BLaER1 treated with 17β-estradiol and CSF1 and Interleukin-3, amounts not matched to agents 10 nM and 100 nM (cell line): ENCODE measurements around the gene HOXA5.

Experiments used
- H3K27ac ChIP-seq, 11 experiments: shearing (Covaris generic); formaldehyde crosslinking; 2 replicates each; pipeline ENCODE4 v1.8.1; 2022
- H3K27me3 ChIP-seq, 11 experiments: shearing (Covaris generic); formaldehyde crosslinking; 2 replicates each; pipeline ENCODE4 v1.8.1; 2022
- H3K36me3 ChIP-seq, 11 experiments: shearing (Covaris generic); formaldehyde crosslinking; 2 replicates each; pipeline ENCODE4 v1.8.1; 2022
- H3K4me1 ChIP-seq, 10 experiments: shearing (Covaris generic); formaldehyde crosslinking; 2 replicates each; pipeline ENCODE4 v1.8.1; 2022
- H3K4me2 ChIP-seq, 11 experiments: shearing (Covaris generic); formaldehyde crosslinking; 2 replicates each; pipeline ENCODE4 v1.8.1; 2022
- H3K4me3 ChIP-seq, 10 experiments: shearing (Covaris generic); formaldehyde crosslinking; 2 replicates each; pipeline ENCODE4 v1.8.1; 2022
- H3K9ac ChIP-seq, 11 experiments: shearing (Covaris generic); formaldehyde crosslinking; 2 replicates each; pipeline ENCODE4 v1.8.1; 2022
- H3K9me3 ChIP-seq, 11 experiments: shearing (Covaris generic); formaldehyde crosslinking; replicated peaks in 1 of 11; 2 replicates each; pipeline ENCODE4 v1.8.1; 2022
- H4K20me1 ChIP-seq, 11 experiments: shearing (Covaris generic); formaldehyde crosslinking; 2 replicates each; pipeline ENCODE4 v1.8.1; 2022
- Cebpa-rat ChIP-seq, 11 experiments: shearing (Covaris generic); IDR thresholded peaks; 2 replicates each; pipeline ENCODE4 v1.8.1; 2022

Gene HOXA5

GRCh38 chr7:27178366-27178765 is 34.9 kb upstream of the HOXA5 start:
- Histone ChIP-seq H3K9me3 (peaks cover 12 to 31% (median 18%) of the 10 kb centered on the region in 11 experiments), H3K9ac (no peak overlapping the region), H3K4me3 (no peak overlapping the region), H4K20me1 (peaks cover 0 to 58% (median 41%) of the 10 kb centered on the region in 11 experiments; a peak in 18 of 22 replicates), H3K4me1 (peaks cover 0 to 3% (median 0%) of the 10 kb centered on the region in 10 experiments; a peak in 4 of 20 replicates), H3K4me2 (no peak overlapping the region), H3K27me3 (peaks cover 100% of the 10 kb centered on the region in 11 experiments), H3K27ac (no peak overlapping the region), H3K36me3 (no peaks in the 10 kb centered on the region)
- no peak for TF ChIP-seq Cebpa-rat (IDR thresholded peaks at IDR 0.05)

DNA sequence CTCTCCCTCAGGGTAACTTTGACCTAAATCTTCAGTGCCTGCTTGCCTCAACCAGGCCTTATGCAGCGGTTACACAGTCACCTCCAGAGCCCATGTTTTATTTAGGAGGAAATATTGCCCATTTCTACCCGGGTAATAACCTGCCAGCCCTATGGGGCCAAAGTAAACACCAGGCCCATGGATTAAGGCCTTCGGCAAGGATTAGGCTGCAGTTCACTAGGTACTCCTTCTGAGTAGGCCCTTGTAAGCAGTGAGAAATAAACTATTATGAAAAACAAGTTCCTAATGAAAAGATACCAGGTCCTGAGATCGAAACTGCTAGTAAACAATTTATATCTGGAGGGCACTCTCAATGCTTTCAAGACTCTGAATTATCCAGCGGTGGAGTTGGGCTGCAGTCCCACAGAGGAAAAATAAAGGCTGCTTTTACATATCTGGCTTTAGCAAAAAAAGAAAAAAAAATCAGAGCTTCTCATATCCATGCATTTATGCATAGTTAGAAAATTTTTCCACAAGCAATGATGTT is 34.4 kb upstream of the HOXA5 start:
- H3K27me3 ChIP-seq, result peaks cover 100% of the 10 kb centered on the region in 11 experiments
- H3K4me1 ChIP-seq, result peaks cover 0 to 7% (median 0%) of the 10 kb centered on the region in 10 experiments; a peak in 3 of 20 replicates
- H3K9ac ChIP-seq, result no peak overlapping the region
- peaks cover 17 to 36% (median 23%) of the 10 kb centered on the region in 11 experiments for H3K9me3 ChIP-seq
- no peaks in the 10 kb centered on the region for H3K36me3 ChIP-seq
- TF ChIP-seq Cebpa-rat (IDR thresholded peaks at IDR 0.05), result no peak
- H3K27ac ChIP-seq, result no peak overlapping the region
- no peak overlapping the region for H3K4me3 ChIP-seq
- no peak overlapping the region for H3K4me2 ChIP-seq
- peaks cover 0 to 58% (median 41%) of the 10 kb centered on the region in 11 experiments; a peak in 17 of 22 replicates for H4K20me1 ChIP-seq

GRCh38 chr7:27176962-27177794 is 33.7 kb upstream of the HOXA5 start:
- Histone ChIP-seq H3K4me3 (no peak overlapping the region), H3K27ac (no peak overlapping the region), H3K27me3 (peaks cover 100% of the 10 kb centered on the region in 11 experiments), H4K20me1 (peaks cover 0 to 61% (median 41%) of the 10 kb centered on the region in 11 experiments; a peak in 17 of 22 replicates), H3K9ac (no peak overlapping the region), H3K36me3 (no peaks in the 10 kb centered on the region), H3K4me2 (no peak overlapping the region), H3K9me3 (peaks cover 23 to 43% (median 30%) of the 10 kb centered on the region in 11 experiments), H3K4me1 (peaks cover 0 to 7% (median 0%) of the 10 kb centered on the region in 10 experiments; a peak in 3 of 20 replicates)
- no peak for TF ChIP-seq Cebpa-rat (IDR thresholded peaks at IDR 0.05)

DNA sequence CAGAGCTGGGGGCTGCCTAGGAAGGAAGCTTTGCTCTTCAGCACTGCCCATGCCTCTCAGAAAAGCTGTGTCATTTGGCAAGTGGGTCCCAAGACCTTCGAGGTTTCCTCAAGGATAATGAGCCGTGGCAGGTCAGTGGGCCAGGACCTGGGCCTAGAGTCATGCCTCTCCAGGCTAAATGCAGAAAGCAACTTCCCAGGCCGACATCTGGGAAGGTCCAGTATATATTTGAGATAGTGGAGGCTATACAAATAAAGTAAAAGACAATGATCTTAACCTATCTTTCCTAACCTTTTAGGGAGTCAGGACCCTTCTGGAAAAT is 33.0 kb upstream of the HOXA5 start:
- no peak for TF ChIP-seq Cebpa-rat (IDR thresholded peaks at IDR 0.05)
- H4K20me1 ChIP-seq, result peaks cover 0 to 68% (median 42%) of the 10 kb centered on the region in 11 experiments; a peak in 17 of 22 replicates
- H3K9ac ChIP-seq, result no peak overlapping the region
- no peak overlapping the region for H3K27ac ChIP-seq
- H3K9me3 ChIP-seq, result peaks cover 23 to 46% (median 33%) of the 10 kb centered on the region in 11 experiments
- H3K27me3 ChIP-seq, result peaks cover 100% of the 10 kb centered on the region in 11 experiments
- H3K4me3 ChIP-seq, result no peak overlapping the region
- H3K4me2 ChIP-seq, result no peak overlapping the region
- no peaks in the 10 kb centered on the region for H3K36me3 ChIP-seq
- peaks cover 0 to 7% (median 0%) of the 10 kb centered on the region in 10 experiments; a peak in 3 of 20 replicates for H3K4me1 ChIP-seq

DNA sequence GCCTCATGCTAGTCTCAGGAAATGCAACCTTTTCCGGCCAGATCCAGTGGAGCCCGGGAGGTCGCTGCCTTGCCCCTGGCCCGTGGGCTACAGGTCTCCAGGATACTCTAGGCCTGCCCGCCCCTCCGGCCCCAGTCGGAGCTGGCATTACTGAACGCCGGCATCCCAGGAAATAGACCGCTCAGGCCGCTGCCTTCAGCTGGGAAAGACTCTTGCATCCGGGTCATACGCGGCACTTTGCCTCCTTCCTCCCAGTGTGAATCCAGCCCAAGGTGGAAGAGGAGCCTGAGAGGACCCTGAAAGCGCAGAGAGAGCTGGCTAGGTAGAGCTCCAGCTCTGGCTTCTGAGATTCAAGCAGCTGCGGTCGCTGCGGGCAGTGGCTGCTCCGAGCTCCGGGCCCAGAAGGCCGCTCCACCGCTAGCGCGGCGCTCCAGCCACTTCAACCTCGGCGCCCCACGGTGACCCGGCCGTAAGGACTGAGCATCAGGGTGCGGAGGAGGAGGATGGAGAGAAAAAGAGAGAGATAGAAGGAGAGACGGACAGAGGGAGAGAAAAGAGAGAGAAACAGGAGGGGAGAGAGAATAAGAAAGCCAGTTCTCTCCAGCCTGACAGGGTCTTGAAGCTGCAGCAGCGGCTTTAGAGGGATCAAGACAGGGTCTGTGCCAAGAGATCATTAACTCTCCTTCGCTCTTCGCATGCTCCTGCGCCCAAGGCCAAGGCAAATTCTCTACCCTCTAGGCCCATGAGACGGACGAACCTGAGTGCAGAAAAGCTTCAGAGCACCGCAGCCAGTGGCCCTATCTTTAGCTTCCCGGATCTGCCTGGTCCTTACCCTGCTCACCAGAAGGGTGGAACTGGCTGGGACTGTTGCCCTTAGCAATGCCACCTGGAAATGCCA is 32.4 kb upstream of the HOXA5 start:
- Histone ChIP-seq H3K27me3 (peaks cover 100% of the 10 kb centered on the region in 11 experiments), H3K4me1 (peaks cover 0 to 10% (median 0%) of the 10 kb centered on the region in 10 experiments; a peak in 3 of 20 replicates), H4K20me1 (peaks cover 0 to 72% (median 48%) of the 10 kb centered on the region in 11 experiments; a peak in 18 of 22 replicates), H3K9me3 (peaks cover 23 to 46% (median 33%) of the 10 kb centered on the region in 11 experiments), H3K4me2 (no peak overlapping the region), H3K9ac (no peak overlapping the region), H3K36me3 (no peaks in the 10 kb centered on the region), H3K27ac (no peak overlapping the region), H3K4me3 (no peak overlapping the region)
- TF ChIP-seq Cebpa-rat (IDR thresholded peaks at IDR 0.05), result no peak

- H3K27me3 ChIP-seq, result peaks cover 100% of the 10 kb centered on the region in 11 experiments
- H3K27ac ChIP-seq, result no peak overlapping the region
- no peak overlapping the region for H3K4me3 ChIP-seq
- no peaks in the 10 kb centered on the region for H3K36me3 ChIP-seq
- H3K9ac ChIP-seq, result no peak overlapping the region
- no peak overlapping the region for H3K4me2 ChIP-seq
- peaks cover 0 to 10% (median 0%) of the 10 kb centered on the region in 10 experiments; a peak in 3 of 20 replicates for H3K4me1 ChIP-seq
- peaks cover 23 to 42% (median 33%) of the 10 kb centered on the region in 11 experiments for H3K9me3 ChIP-seq
- H4K20me1 ChIP-seq, result peaks cover 0 to 72% (median 50%) of the 10 kb centered on the region in 11 experiments; a peak in 18 of 22 replicates
- TF ChIP-seq Cebpa-rat (IDR thresholded peaks at IDR 0.05), result no peak
These were observed 31.6 kb upstream of the HOXA5 start for GRCh38 chr7:27174874-27175625.

DNA sequence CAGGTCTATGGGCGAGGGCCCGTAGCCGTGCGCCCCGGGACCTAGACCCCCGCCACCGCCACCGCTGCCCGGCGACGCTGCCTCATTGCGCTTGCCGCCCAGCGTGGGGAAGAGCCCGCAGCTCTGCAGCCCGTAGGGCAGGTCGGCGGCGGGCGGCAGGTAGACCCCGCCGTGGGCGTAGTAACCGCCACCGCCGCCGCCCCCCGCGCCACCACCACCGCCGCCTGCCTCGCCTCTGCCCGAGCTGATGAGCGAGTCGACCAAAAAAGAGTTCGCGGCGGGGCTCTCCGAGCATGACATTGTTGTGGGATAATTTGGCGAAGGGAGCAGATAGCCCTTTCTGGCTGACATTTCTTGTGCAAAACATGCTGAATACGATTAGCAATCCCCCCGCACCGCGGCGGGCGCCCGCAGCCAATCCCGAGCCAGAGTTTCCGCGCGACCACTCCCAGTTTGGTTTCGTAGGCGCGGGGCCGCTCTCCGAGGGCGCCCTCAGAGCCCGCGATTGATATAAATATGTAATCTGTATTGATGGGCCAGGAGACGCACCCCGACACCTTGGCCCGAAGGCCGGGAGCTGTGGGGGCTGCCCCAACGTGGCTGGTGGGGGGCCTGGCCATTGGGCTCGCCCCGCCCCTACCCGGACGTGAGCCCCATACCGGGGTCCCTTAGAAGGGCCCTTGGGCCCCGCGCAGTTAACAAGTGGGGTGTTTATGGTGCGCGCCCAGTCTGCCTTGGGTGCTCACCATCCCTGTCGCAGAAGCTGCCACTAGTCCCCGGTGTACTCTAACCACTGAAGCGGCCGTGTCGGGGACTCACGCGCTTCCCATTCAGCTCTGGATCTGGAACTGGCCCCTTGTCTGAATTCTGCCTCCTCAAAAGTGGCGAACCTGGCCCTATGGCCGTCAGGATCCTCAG is 30.7 kb upstream of the HOXA5 start, which contains the start of gene HOXA10:
Gene HOXA10 (minus strand): TSS at position 365 of the 918 bp plus-strand sequence. CDS start 14 bp downstream, at position 351.
- Histone ChIP-seq H3K4me1 (peaks cover 0 to 10% (median 0%) of the 10 kb centered on the region in 10 experiments; a peak in 4 of 20 replicates), H3K27ac (no peak within 1 kb of the TSS), H3K27me3 (peaks cover 100% of the 10 kb centered on the region in 11 experiments), H3K4me3 (peak within 1 kb of the TSS; percentile 4 to 60 (median 42); a peak in 16 of 20 replicates), H3K9ac (no peak within 1 kb of the TSS), H3K4me2 (peak within 1 kb of the TSS; percentile 24 to 72 (median 50); a peak in 19 of 22 replicates), H4K20me1 (peaks cover 0 to 79% (median 58%) of the 10 kb centered on the region in 11 experiments; a peak in 18 of 22 replicates), H3K9me3 (peaks cover 23 to 33% (median 26%) of the 10 kb centered on the region in 11 experiments), H3K36me3 (no peaks in the 10 kb centered on the region)
- TF ChIP-seq Cebpa-rat (IDR thresholded peaks at IDR 0.05), result no peak
